SK-N-SH treated with all-trans-retinoic acid at 6 μM for 48 hours (cell line): ENCODE measurements around the gene NUP153.

ENCODE experiments used
- ATAC-seq: fragments of 200-7000 bp; cut with Tn5 transposase; 3 replicates; pipeline ENCODE4 v1.9.1; 2020; ENCODE audit warnings: mild to moderate bottlenecking, moderate library complexity
- ARNTL ChIP-seq: fragments of 450-650 bp; formaldehyde crosslinking; IDR thresholded peaks from 2 replicates; pipeline ENCODE4 v1.5.0; 2020; ENCODE audit warnings: low read depth, mild to moderate bottlenecking, moderate library complexity, borderline replicate concordance
- BACH2 ChIP-seq: fragments of 250-450 bp; sonication (Bioruptor Pico); IDR thresholded peaks from 2 replicates; pipeline ENCODE4 v1.9.0; 2021; ENCODE audit warnings: mild to moderate bottlenecking, borderline replicate concordance
- CSDC2 ChIP-seq: fragments of 250-450 bp; sonication (Bioruptor Pico); IDR thresholded peaks from 2 replicates; pipeline ENCODE4 v1.5.0; 2020; ENCODE audit warnings: mild to moderate bottlenecking, moderate library complexity
- GLIS3 ChIP-seq: fragments of 250-450 bp; sonication (Bioruptor Pico); IDR thresholded peaks from 2 replicates; pipeline ENCODE4 v1.5.0; 2020; ENCODE audit warnings: mild to moderate bottlenecking, moderate library complexity
- OSR1 ChIP-seq: fragments of 250-450 bp; sonication (Bioruptor Pico); IDR thresholded peaks from 2 replicates; pipeline ENCODE4 v1.8.0; 2022; ENCODE audit warnings: moderate library complexity, mild to moderate bottlenecking, inconsistent platforms
- PPARA ChIP-seq: fragments of 250-450 bp; sonication (Bioruptor Pico); IDR thresholded peaks from 2 replicates; pipeline ENCODE4 v1.5.0; 2020; ENCODE audit warnings: mild to moderate bottlenecking, borderline replicate concordance
- RARB ChIP-seq: fragments of 250-450 bp; sonication (Bioruptor Pico); IDR thresholded peaks from 2 replicates; pipeline ENCODE4 v1.8.0; 2021; ENCODE audit warnings: mild to moderate bottlenecking, moderate library complexity
- SNAI2 ChIP-seq: fragments of 250-450 bp; sonication (Bioruptor Pico); IDR thresholded peaks from 2 replicates; pipeline ENCODE4 v1.5.0; 2020; ENCODE audit warnings: mild to moderate bottlenecking, moderate library complexity
- TCF4 ChIP-seq: fragments of 250-450 bp; sonication (Bioruptor Pico); IDR thresholded peaks from 2 replicates; pipeline ENCODE4 v1.8.0; 2021; ENCODE audit warnings: mild to moderate bottlenecking, moderate library complexity, borderline replicate concordance
- TOX ChIP-seq: fragments of 250-450 bp; sonication (Bioruptor Pico); IDR thresholded peaks from 2 replicates; pipeline ENCODE4 v1.8.0; 2021; ENCODE audit warnings: mild to moderate bottlenecking, moderate library complexity, borderline replicate concordance
- ZC3H10 ChIP-seq: fragments of 250-450 bp; sonication (Bioruptor Pico); IDR thresholded peaks from 2 replicates; pipeline ENCODE4 v1.5.1; 2021; ENCODE audit warnings: mild to moderate bottlenecking, moderate library complexity
- ZFP3 ChIP-seq: fragments of 250-450 bp; sonication (Bioruptor Pico); IDR thresholded peaks from 2 replicates; pipeline ENCODE4 v1.5.0; 2020; ENCODE audit warnings: mild to moderate bottlenecking, moderate library complexity
- ZFP30 ChIP-seq: fragments of 450-650 bp; formaldehyde crosslinking; IDR thresholded peaks from 2 replicates; pipeline ENCODE4 v1.5.0; 2022; ENCODE audit warnings: mild to moderate bottlenecking, moderate library complexity
- ZNF565 ChIP-seq: fragments of 450-650 bp; formaldehyde crosslinking; conservative IDR thresholded peaks from 2 replicates; pipeline ENCODE4 v1.5.0; 2020; ENCODE audit warnings: low read depth, mild to moderate bottlenecking, moderate library complexity
- ZNF70 ChIP-seq: fragments of 450-650 bp; formaldehyde crosslinking; IDR thresholded peaks from 2 replicates; pipeline ENCODE4 v1.5.0; 2020; ENCODE audit warnings: mild to moderate bottlenecking, moderate library complexity
- ZNF8 ChIP-seq: fragments of 450-650 bp; formaldehyde crosslinking; IDR thresholded peaks from 2 replicates; pipeline ENCODE4 v1.5.0; 2020; ENCODE audit warnings: mild to moderate bottlenecking, moderate library complexity
- TF ChIP-seq, protein P1 (sequence below): fragments of 250-450 bp; sonication (Bioruptor Pico); IDR thresholded peaks from 2 replicates; pipeline ENCODE4 v1.8.0; 2021; ENCODE audit warnings: low read depth, mild to moderate bottlenecking, moderate library complexity, borderline replicate concordance
- TF ChIP-seq, protein P2 (sequence below): fragments of 250-450 bp; sonication (Bioruptor Pico); IDR thresholded peaks from 2 replicates; pipeline ENCODE4 v1.5.1; 2021; ENCODE audit warnings: mild to moderate bottlenecking, moderate library complexity
- TF ChIP-seq, protein P3 (sequence below): fragments of 250-450 bp; sonication (Bioruptor Pico); IDR thresholded peaks from 2 replicates; pipeline ENCODE4 v1.5.0; 2020; ENCODE audit warnings: mild to moderate bottlenecking, moderate library complexity
- TF ChIP-seq, protein P4 (sequence below): fragments of 250-450 bp; sonication (Bioruptor Pico); IDR thresholded peaks from 2 replicates; pipeline ENCODE4 v1.5.1; 2020; ENCODE audit warnings: low read depth, mild to moderate bottlenecking, moderate library complexity

NUP153 gene

DNA sequence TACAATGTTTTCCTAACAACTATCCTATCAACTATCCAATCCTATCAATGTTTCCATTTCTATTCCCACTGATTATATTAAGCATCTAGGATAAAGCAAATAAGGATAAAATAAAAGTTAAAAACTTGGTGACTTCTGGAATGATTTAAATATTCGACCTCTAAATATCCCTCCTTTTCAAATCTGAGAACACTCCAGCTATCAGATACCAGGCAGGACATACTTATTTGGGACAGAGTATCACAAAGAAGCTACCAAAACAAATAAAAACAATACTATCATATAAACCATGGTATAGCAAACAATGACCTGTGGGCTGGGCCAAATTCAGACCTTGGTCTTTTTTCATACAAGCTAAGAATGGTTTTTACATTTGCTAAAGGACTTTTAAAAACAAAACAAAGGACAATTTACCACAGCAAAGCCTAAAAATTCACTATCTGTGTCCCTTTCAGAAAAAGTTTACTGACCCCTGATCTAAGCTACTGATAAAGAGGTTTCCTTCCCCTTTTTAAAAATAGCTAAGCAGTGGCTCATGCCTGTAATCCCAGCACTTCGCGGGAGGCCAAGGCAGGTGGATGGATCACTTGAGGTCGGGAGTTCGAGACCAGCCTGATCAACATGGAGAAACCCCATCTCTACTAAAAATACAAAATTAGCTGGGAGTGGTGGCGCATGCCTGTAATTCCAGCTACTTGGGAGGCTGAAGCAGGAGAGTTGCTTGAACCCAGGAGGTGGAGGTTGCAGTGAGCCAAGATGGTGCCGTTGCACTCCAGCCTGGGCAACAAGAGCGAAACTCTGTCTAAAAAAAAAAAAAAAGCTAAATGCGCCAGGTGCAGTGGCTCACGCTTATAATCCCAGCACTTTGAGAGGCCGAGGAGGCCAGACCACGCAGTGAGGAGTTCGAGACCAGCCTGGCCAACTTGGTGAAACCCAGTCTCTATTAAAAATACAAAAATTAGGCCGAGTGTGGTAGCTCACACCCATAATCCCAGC, 6.0 kb downstream of the NUP153 start:
- TF ChIP-seq SNAI2 (CRISPR knock-in tag) (no peak), RARB (no peak), ZFP30 (no peak), ZFP3 (CRISPR knock-in tag) (no peak), ARNTL (no peak)
- TF ChIP-seq, protein P1, sequence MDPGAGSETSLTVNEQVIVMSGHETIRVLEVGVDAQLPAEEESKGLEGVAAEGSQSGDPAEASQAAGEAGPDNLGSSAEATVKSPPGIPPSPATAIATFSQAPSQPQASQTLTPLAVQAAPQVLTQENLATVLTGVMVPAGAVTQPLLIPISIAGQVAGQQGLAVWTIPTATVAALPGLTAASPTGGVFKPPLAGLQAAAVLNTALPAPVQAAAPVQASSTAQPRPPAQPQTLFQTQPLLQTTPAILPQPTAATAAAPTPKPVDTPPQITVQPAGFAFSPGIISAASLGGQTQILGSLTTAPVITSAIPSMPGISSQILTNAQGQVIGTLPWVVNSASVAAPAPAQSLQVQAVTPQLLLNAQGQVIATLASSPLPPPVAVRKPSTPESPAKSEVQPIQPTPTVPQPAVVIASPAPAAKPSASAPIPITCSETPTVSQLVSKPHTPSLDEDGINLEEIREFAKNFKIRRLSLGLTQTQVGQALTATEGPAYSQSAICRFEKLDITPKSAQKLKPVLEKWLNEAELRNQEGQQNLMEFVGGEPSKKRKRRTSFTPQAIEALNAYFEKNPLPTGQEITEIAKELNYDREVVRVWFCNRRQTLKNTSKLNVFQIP: no peak
- TF ChIP-seq, protein P2, sequence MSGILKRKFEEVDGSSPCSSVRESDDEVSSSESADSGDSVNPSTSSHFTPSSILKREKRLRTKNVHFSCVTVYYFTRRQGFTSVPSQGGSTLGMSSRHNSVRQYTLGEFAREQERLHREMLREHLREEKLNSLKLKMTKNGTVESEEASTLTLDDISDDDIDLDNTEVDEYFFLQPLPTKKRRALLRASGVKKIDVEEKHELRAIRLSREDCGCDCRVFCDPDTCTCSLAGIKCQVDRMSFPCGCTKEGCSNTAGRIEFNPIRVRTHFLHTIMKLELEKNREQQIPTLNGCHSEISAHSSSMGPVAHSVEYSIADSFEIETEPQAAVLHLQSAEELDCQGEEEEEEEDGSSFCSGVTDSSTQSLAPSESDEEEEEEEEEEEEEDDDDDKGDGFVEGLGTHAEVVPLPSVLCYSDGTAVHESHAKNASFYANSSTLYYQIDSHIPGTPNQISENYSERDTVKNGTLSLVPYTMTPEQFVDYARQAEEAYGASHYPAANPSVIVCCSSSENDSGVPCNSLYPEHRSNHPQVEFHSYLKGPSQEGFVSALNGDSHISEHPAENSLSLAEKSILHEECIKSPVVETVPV (CRISPR knock-in tag): no peak
- TF ChIP-seq, protein P3, sequence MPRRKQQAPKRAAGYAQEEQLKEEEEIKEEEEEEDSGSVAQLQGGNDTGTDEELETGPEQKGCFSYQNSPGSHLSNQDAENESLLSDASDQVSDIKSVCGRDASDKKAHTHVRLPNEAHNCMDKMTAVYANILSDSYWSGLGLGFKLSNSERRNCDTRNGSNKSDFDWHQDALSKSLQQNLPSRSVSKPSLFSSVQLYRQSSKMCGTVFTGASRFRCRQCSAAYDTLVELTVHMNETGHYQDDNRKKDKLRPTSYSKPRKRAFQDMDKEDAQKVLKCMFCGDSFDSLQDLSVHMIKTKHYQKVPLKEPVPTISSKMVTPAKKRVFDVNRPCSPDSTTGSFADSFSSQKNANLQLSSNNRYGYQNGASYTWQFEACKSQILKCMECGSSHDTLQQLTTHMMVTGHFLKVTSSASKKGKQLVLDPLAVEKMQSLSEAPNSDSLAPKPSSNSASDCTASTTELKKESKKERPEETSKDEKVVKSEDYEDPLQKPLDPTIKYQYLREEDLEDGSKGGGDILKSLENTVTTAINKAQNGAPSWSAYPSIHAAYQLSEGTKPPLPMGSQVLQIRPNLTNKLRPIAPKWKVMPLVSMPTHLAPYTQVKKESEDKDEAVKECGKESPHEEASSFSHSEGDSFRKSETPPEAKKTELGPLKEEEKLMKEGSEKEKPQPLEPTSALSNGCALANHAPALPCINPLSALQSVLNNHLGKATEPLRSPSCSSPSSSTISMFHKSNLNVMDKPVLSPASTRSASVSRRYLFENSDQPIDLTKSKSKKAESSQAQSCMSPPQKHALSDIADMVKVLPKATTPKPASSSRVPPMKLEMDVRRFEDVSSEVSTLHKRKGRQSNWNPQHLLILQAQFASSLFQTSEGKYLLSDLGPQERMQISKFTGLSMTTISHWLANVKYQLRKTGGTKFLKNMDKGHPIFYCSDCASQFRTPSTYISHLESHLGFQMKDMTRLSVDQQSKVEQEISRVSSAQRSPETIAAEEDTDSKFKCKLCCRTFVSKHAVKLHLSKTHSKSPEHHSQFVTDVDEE (CRISPR knock-in tag): no peak
- no peak for ATAC-seq

DNA sequence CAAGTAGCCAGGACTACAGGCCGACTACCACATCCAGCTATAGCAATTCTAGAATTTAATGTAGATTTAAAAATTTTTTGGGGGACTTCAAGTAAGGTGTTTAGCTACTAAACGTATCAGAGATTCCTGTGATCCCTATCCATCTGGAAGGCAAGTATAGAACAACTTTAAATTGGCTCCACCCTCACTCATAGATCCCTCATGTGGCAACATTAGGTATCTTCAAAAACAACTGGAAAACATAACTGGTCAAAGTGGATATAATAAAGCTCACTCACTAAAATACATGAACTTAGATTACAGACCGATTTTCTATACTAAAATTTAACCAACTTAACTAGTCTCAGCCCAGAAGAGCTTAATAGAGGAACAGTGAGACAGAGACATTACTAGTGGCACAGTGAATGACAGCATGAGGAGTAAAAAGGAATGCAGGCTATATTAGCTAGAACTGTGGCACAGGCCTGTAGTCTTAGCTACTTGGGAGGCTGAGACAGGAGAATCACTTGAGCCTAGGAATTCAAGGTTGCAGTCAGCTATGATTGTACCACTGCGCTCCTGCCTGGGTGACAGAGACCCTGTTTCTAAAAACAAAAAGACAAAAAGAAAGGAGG, 14.7 kb downstream of the NUP153 start:
- no peak for TF ChIP-seq CSDC2 (CRISPR knock-in tag)
- TF ChIP-seq, protein P3 (CRISPR knock-in tag): no peak
- no peak for TF ChIP-seq PPARA (CRISPR knock-in tag)
- TF ChIP-seq RARB: no peak
- no peak for TF ChIP-seq ZFP30
- TF ChIP-seq ZNF8: no peak
- no peak for TF ChIP-seq ZNF565 (CRISPR knock-in tag)
- TF ChIP-seq BACH2 (CRISPR knock-in tag): no peak
- no peak for TF ChIP-seq TOX (CRISPR knock-in tag)
- TF ChIP-seq ZNF70: no peak
- no peak for TF ChIP-seq TCF4 (CRISPR knock-in tag)
- TF ChIP-seq ARNTL: no peak
- no peak for TF ChIP-seq GLIS3 (CRISPR knock-in tag)
- no peak for TF ChIP-seq OSR1 (CRISPR knock-in tag)
- peak; percentile 58 for ATAC-seq

DNA sequence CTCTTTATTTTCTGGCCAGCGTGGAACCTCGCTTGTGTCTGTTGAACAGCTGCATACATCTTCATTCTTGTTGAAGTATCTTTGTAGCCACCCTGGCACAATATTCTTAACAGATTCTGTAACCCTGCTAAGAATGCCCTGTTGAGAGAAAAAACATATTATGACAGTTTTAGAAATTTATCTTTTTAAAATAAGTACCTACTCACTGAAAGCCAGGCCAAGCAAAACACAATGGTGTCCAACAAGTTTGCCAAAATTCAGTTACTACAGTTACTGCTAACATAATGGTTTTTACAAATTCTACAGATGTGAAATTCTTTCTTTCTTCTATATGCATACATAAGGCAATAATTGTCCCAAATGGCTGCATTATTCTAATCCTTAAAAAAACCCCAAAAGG, 18.2 kb downstream of the NUP153 start:
- TF ChIP-seq, protein P3 (CRISPR knock-in tag): no peak
- TF ChIP-seq OSR1 (CRISPR knock-in tag) (no peak), ZFP30 (no peak), GLIS3 (CRISPR knock-in tag) (no peak), SNAI2 (CRISPR knock-in tag) (no peak), PPARA (CRISPR knock-in tag) (no peak), ZNF8 (no peak), ARNTL (no peak), TOX (CRISPR knock-in tag) (no peak), ZC3H10 (no peak), ZFP3 (CRISPR knock-in tag) (no peak), TCF4 (CRISPR knock-in tag) (no peak), ZNF70 (no peak)
- TF ChIP-seq, protein P4, sequence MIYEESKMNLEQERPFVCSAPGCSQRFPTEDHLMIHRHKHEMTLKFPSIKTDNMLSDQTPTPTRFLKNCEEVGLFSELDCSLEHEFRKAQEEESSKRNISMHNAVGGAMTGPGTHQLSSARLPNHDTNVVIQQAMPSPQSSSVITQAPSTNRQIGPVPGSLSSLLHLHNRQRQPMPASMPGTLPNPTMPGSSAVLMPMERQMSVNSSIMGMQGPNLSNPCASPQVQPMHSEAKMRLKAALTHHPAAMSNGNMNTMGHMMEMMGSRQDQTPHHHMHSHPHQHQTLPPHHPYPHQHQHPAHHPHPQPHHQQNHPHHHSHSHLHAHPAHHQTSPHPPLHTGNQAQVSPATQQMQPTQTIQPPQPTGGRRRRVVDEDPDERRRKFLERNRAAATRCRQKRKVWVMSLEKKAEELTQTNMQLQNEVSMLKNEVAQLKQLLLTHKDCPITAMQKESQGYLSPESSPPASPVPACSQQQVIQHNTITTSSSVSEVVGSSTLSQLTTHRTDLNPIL: no peak
- no peak for ATAC-seq
